Measurements from ENCODE around the gene AKT2. TPM values are rescaled to one million over a fixed set of nuclear protein-coding genes. Genes with fewer than 3 reads are reported as not detected.
A peak's percentile ranks its signal among the peaks of the same experiment; 100 is the strongest.

Gene AKT2
- total RNA-seq, 1 experiment from 2014 or later, result 182 TPM

DNA sequence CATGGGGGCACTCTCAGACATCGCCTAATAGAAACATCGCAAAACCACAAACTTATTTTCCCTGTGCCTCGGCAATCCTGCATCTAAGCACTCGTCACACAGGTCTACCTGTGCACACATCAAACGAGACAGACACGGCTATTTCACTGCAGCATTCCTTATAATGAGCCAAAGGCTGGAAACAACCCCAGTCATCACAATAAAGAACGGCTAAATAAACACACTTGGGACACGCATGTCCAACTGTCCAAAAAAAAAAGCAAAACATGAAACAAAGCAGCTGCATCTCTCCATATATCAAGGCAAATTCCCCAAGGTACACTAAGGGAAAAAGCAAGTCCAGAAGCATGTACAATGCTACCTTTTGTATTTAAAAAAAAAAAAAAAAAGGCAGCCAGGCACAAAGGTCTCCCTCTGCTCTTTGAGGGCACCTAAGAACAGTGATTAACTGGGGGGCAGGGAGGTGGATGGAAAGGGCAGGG is 31.5 kb downstream of the AKT2 start:
- TSS peak; percentile 12 for BruUV-seq (replicated peaks)
- CTCF ChIA-PET, result no interaction called here
- no peak for DNase-seq
- intact Hi-C loops (cut with micrococcal nuclease; ENCODE audit: unreplicated experiment), result no loop called here
- H3K27me3 Mint-ChIP-seq (ENCODE audit: unreplicated experiment), result no peaks in the 10 kb centered on the region
- H3K4me3 Mint-ChIP-seq (ENCODE audit: low read depth, unreplicated experiment), result no peak overlapping the region
- no peaks in the 10 kb centered on the region for H3K9me3 Mint-ChIP-seq (ENCODE audit: low read depth, unreplicated experiment)
- no peak overlapping the region for H3K27ac Mint-ChIP-seq (ENCODE audit: unreplicated experiment)
- peaks cover 35% of the 10 kb centered on the region for H3K36me3 Mint-ChIP-seq (ENCODE audit: insufficient read depth, unreplicated experiment)
- H3K4me1 Mint-ChIP-seq (ENCODE audit: low read depth, unreplicated experiment), result peaks cover 28% of the 10 kb centered on the region
- TF ChIP-seq, protein P1, sequence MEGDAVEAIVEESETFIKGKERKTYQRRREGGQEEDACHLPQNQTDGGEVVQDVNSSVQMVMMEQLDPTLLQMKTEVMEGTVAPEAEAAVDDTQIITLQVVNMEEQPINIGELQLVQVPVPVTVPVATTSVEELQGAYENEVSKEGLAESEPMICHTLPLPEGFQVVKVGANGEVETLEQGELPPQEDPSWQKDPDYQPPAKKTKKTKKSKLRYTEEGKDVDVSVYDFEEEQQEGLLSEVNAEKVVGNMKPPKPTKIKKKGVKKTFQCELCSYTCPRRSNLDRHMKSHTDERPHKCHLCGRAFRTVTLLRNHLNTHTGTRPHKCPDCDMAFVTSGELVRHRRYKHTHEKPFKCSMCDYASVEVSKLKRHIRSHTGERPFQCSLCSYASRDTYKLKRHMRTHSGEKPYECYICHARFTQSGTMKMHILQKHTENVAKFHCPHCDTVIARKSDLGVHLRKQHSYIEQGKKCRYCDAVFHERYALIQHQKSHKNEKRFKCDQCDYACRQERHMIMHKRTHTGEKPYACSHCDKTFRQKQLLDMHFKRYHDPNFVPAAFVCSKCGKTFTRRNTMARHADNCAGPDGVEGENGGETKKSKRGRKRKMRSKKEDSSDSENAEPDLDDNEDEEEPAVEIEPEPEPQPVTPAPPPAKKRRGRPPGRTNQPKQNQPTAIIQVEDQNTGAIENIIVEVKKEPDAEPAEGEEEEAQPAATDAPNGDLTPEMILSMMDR (IDR thresholded peaks at IDR 0.05; ENCODE audit: unreplicated experiment), result no peak

DNA sequence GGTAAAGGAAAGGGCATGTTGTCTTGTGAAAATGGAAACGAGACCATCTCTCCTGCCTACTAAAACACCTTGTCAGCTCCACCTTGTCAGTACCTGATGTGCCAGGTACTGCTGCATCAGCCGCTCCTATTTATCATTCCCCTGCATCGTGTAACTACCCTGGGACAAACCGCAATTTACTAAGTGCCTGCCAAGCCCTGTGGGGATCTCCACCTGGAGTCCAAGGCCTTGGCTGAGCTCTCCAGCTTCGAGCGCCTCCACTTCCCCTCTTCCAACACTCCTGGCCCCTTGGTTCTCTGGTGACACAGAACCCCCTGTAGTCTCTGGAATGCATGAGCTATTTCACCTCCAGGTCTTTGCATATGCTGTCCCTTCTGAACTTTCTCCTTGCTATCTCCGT is 32.8 kb downstream of the AKT2 start:
- H3K36me3 Mint-ChIP-seq (ENCODE audit: insufficient read depth, unreplicated experiment), result peaks cover 37% of the 10 kb centered on the region
- CTCF ChIA-PET, result no interaction called here
- H3K4me1 Mint-ChIP-seq (ENCODE audit: low read depth, unreplicated experiment), result peaks cover 22% of the 10 kb centered on the region
- DNase-seq, result no peak
- H3K4me3 Mint-ChIP-seq (ENCODE audit: low read depth, unreplicated experiment), result no peak overlapping the region
- no peaks in the 10 kb centered on the region for H3K9me3 Mint-ChIP-seq (ENCODE audit: low read depth, unreplicated experiment)
- no peaks in the 10 kb centered on the region for H3K27me3 Mint-ChIP-seq (ENCODE audit: unreplicated experiment)
- no TSS peak for BruUV-seq (replicated peaks)
- no peak overlapping the region for H3K27ac Mint-ChIP-seq (ENCODE audit: unreplicated experiment)
- intact Hi-C loops (cut with micrococcal nuclease; ENCODE audit: unreplicated experiment), result no loop called here
- TF ChIP-seq, protein P1 (IDR thresholded peaks at IDR 0.05; ENCODE audit: unreplicated experiment), result no peak

DNA sequence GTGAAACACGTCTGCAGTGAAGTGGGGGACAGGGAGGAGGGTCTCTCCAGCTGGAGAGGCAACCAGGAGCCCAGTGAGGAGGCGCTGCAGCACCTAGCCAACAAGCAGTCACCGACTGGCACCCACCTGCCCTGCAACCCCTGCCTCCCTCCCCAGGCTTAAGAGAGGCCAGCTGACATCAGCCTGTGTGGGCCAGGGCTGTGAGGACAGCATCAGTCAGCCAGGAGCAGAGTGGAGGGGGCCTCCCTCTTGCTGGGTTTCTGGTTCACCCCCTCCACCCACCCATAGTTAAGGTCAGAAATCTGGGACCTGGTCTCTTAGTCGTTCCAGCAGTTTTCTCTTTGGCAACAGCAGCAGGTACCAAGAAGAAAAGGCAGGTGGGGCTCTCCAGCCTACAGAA is 33.2 kb downstream of the AKT2 start:
- CTCF ChIA-PET, result no interaction called here
- intact Hi-C loops (cut with micrococcal nuclease; ENCODE audit: unreplicated experiment), result no loop called here
- Mint-ChIP-seq H3K9me3 (ENCODE audit: low read depth, unreplicated experiment) (no peaks in the 10 kb centered on the region), H3K4me3 (ENCODE audit: low read depth, unreplicated experiment) (no peak overlapping the region), H3K27me3 (ENCODE audit: unreplicated experiment) (no peaks in the 10 kb centered on the region), H3K27ac (ENCODE audit: unreplicated experiment) (no peak overlapping the region), H3K36me3 (ENCODE audit: insufficient read depth, unreplicated experiment) (peaks cover 36% of the 10 kb centered on the region), H3K4me1 (ENCODE audit: low read depth, unreplicated experiment) (peaks cover 18% of the 10 kb centered on the region)
- TF ChIP-seq, protein P1 (IDR thresholded peaks at IDR 0.05; ENCODE audit: unreplicated experiment), result no peak
- no peak for DNase-seq
- no TSS peak for BruUV-seq (replicated peaks)

DNA sequence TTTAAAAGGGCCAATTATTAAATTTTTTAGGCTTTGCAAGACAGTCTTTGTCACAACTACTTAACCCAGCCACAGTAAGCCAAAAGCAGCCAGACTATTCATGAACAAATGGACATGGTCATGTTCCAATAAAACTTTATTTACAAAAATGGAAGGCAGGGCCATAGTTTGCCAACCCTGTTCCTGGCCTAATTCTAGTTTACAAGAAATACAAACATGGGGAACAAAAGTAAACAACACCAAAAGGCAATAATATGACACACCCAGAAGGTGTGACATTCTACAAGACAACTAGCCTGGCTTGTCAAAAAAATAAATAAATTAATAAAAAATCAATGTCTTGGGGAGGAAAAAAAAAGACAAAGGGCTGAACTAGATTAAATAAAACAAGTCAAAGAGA is 33.9 kb downstream of the AKT2 start:
- Mint-ChIP-seq H3K4me3 (ENCODE audit: low read depth, unreplicated experiment) (no peak overlapping the region), H3K9me3 (ENCODE audit: low read depth, unreplicated experiment) (no peaks in the 10 kb centered on the region), H3K4me1 (ENCODE audit: low read depth, unreplicated experiment) (peaks cover 11% of the 10 kb centered on the region), H3K36me3 (ENCODE audit: insufficient read depth, unreplicated experiment) (peaks cover 36% of the 10 kb centered on the region), H3K27ac (ENCODE audit: unreplicated experiment) (no peak overlapping the region), H3K27me3 (ENCODE audit: unreplicated experiment) (no peaks in the 10 kb centered on the region)
- intact Hi-C loops (cut with micrococcal nuclease; ENCODE audit: unreplicated experiment), result no loop called here
- DNase-seq, result no peak
- CTCF ChIA-PET, result no interaction called here
- no TSS peak for BruUV-seq (replicated peaks)
- TF ChIP-seq, protein P1 (IDR thresholded peaks at IDR 0.05; ENCODE audit: unreplicated experiment), result no peak
